RCC 7860 (cell line): ENCODE measurements around the gene IZUMO3.
"Not testable (repeated sequence)": the region's sequence is repeated elsewhere in the genome, so short reads cannot be mapped to it uniquely, and the experiment has no call there.

Source experiments
- DNase-seq: peaks from one replicate; pipeline ENCODE4 v3.0.0-alpha.2; 2015; ENCODE audit warnings: low spot score
- FAIRE-seq: peaks from 2 replicates; lab custom pipeline; 2012; peaks lifted over from hg19 to GRCh38; lab: Jason Lieb, UNC

IZUMO3 gene, protein sequence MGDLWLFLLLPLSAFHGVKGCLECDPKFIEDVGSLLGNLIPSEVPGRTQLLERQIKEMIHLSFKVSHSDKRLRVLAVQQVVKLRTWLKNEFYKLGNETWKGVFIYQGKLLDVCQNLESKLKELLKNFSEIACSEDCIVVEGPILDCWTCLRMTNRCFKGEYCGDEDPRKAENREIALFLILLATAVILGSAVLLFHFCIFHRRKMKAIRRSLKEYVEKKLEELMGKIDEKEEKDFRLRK

DNA sequence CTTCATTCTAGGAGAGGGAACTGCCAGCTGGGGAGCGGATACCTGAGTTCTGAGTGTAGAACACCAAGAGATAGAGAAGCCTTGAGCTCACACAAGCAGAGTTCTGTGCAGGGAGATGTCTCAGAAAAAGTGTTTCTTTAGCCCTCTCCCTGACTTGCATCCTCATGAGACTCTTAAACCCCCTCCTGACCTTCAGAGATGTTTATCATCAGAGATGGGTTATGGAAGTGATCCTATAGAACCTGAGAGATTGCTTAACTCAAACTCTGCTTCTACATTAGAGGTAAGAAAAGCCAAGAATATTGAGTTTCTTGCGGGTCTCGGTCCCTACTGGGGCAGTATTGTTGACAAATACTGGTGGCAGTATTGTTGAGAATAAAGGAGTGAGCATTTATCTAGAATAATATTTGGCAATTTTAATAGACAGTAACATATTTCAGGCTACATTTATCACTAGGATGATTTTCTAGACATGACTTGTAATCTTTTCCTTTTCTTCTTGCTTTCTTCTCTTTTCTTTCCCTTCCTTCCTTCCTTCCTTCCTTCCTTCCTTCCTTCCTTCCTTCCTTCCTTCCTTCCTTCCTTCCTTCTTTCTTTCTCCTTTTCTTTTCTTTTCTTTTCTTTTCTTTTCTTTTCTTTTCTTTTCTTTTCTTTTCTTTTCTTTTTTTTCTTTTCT, at the start of gene IZUMO3:
TSS of gene IZUMO3 (minus strand) at position 51 of the 676 bp plus-strand sequence. CDS start 248 bp downstream, outside the sequence.
- FAIRE-seq (no peak), DNase-seq (no peak)

DNA sequence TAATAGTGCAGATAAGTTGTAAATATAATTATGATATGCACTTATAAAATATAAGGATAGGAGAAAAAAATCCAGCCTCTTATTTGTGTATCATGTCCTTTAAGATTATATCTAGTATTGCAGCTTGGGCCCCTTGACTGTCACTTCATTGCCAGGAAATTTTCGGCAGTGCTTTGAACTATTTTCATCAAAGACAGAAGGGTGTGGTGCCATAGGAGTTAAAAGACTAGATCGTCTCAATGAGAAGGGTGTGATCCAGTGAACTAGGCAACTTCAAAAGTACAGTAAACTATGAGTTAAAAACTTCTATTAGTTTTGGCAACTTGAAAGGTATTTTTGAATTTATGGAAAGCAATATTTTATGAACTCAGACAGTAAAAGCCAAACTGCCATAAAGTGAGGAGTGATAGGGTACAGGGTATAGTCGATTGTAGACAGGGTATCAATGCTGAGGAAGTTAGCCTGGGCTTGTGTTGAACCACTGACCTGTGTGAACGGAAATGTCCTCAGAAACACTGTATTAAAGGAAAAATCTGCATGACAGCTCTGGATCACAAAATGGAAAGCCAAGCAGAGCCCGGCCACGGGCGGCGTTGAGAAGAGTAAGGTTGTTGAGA, 48.6 kb upstream of the IZUMO3 start:
- FAIRE-seq (no peak), DNase-seq (no peak)

DNA sequence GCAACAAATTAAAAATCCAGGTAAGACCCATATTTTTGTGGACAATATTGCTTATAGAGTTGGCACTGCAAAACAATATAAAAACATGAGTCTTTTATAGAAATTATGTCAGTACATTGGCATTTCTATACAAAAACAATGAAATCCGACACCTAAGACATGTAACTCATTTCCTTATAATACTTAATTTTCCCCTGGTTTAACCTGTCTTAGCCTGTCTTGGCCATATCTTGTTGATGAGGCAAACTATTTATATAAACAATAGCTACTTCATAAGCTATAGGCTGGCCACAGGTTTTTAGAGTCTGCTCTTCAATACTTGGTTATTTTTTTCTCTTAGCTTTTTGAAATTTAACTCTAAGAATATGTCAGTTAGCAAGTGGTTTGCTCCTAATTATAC, 44.7 kb upstream of the IZUMO3 start:
- DNase-seq (no peak), FAIRE-seq (no peak)

DNA sequence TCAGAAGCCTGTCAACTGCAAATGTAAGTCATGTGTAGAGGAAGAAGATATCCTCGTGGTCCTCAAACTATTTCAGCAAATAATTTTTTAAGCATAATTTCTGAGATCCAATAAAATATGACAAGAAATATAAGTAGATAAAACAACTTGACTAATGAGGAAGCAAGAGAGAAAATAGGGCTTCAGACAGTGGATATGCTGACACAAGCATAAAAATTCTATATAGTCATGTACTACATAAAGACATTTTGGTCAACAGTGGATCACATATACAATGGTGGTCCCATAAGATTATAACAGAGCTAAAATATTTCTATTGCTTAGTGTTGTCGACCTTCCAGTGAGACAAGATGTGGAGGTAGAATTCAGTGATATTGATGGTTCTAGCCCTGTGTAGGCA, 42.2 kb upstream of the IZUMO3 start:
- FAIRE-seq (no peak), DNase-seq (no peak)

DNA sequence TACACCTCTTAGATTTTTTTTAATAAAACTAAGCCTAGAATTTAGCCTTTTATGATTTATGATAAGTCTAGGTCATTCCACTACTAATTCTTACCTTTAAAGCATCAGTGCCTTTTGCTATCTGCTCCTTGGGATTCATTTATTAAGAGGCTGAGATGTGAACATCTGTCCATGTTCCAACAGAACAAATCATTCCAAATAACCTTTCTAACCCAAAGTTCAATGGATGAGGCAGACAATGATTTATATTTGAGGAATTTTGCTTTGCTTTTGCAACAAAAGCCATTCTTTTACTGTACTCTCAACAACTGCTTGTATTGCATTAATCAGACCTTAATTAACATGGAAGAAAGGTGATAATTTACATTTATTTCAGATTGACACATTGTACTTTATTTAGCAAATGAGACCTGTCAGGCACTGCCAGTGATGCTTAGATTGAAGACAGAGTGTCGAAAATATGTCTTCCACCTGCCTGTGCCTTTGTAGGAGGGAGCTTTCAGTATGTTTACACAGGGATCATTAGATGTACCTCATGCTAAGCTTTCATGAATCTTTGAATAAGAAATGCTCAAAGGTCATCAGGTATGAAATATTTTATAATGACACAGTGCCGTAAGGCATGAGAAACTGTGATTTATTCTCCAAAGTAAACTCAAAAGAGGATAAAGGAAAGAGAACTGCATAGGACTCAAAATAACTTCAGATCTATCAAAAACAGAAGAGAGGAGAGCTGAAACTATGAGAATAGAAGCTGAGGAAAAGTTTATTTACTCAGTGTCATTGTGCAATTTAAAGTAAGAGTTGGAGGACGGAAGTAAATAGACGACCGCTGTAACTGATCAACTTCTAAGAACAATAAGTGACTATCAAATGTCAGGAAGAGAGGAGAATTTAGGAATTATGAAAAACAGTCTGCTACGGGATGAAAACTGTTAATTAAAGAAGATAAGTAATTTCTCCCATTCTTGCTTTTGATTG, 36.7 kb upstream of the IZUMO3 start:
- no peak for FAIRE-seq
- DNase-seq: no peak

DNA sequence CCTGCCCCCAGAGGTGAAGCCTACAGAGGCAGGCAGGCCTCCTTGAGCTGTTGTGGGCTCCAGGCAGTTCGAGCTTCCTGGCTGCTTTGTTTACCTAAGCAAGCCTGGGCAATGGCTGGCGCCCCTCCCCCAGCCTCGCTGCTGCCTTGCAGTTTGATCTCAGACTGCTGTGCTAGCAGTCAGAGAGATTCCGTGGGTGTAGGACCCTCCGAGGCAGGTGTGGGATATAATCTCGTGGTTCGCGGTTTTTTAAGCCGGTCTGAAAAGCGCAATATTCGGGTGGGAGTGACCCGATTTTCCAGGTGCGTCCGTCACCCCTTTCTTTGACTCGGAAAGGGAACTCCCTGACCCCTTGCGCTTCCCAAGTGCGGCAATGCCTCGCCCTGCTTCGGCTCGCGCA, 34.3 kb upstream of the IZUMO3 start:
- DNase-seq, FAIRE-seq: not testable (repeated sequence)

DNA sequence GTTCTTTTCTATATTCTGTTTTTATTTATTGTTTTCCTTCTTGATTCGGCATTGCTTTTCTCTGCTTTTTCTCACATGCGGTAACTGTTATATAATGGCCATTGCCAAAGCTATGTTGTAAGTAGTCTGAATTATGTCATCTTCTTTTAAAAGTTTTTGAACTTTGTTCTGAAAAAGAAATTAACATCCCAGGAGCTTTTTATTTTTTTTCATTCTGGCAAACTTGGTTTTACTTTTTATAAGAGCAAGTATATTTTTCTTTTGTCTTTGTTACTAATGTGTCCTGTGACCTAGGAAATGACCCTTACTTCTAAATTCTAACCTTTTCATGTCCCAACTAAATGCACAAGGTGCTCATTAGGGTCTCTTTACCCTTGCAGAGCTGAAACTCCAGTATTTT, 26.7 kb upstream of the IZUMO3 start:
- no peak for DNase-seq
- no peak for FAIRE-seq

DNA sequence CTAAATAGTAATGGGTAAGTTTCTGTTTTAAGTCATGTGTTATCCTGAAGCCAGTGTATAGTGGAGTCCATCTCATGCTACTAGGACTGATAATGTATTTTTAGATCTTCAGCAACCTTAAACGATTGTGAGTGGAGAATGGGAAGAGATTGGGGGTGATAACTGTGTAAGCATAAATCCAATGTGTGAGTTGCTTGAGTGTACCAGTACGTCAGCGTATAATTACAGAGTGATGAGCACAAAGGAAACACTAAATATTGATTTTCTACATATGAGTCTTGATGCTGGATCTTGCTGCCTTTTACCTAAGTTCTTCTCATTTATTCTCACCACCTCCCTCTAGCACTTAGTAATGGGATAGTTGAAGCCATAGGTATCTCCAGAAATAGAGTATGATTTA, 16.3 kb upstream of the IZUMO3 start:
- DNase-seq (no peak), FAIRE-seq (no peak)

DNA sequence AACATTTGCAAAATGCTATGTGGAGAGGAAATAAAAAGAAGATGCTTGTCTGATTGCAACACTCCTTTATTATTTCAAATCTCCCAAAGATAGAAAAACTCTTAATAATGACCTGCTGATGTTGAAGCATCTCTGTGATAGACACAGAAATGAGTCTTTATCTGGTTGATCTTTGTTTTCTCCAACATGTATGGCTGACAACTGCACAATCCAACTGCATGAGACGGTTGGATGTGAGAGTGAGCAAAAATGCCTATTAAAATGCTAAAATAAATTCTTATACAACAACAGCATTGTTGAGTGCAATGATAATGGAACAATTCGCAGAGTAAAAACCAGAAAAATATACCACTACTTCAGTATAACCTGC, 7.5 kb upstream of the IZUMO3 start:
- no peak for DNase-seq

DNA sequence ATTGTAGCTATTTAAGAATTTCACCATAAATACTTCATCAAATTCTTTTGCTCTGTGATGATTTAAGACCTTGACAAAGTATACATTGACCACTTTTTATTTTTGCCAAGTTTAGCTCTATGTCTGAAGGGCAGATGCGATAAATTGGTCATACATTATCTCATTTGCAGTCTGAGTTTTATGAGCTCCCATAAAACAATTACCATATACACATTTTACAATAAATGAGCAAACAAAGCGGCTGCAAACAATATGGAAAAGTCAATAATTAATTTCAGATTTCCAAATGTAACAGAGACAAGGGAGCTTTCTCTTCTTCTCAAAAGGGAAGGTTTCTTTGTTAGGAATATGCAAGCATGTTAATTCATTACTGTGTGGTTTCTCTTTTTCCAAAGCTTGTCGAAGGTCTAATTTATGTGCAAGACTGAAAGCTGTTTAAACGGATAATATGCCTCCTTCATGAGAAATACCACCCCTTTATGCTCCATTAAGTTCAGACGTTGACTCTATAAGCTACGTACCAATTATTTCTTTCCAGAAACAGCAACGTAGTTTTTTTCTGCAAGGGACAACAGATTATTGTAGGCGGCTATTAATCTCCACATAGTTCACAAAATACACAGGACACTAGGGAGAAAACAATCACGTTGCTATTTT, 7.0 kb upstream of the IZUMO3 start:
- FAIRE-seq (no peak), DNase-seq (no peak)

More for the DNA sequence above, 7.5 kb upstream of the IZUMO3 start:
- FAIRE-seq: no peak

DNA sequence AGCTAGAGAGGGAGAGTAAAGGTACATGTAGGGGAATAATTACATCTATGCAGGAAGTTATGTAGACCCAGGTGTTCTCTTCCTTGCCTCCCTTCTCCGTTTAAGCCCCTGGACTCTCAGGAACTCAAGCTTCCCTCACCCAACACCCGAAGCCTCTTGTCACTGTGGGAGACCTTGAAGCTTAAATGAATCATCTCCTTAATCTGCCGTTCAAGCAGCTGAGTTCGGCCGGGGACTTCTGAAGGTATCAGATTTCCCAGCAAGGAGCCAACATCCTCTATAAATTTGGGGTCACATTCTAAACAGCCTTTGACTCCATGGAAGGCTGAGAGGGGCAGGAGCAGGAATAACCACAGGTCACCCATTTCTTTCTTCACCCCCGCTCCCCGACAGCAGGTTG, 412 bp downstream of the IZUMO3 start:
- no peak for FAIRE-seq
- DNase-seq: no peak

DNA sequence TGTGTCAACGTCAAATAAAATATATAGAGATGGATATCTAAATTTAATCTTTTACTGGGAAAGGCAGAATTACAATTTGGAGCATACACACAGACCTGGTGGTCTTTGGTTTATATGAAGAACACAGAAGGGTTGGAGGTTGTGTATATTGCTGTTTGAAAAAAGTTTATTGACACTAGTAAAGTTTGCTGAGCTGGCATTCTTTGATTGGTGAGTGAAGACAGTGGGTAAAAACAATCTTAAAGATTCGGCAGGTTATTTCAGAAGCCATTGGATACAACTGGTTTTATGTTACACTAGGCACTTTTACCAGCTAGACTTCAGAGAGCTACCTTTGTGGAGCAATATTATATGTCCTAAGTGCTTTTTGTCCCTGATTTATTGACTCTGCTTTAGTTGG, 27.2 kb downstream of the IZUMO3 start:
- no peak for DNase-seq
- no peak for FAIRE-seq

DNA sequence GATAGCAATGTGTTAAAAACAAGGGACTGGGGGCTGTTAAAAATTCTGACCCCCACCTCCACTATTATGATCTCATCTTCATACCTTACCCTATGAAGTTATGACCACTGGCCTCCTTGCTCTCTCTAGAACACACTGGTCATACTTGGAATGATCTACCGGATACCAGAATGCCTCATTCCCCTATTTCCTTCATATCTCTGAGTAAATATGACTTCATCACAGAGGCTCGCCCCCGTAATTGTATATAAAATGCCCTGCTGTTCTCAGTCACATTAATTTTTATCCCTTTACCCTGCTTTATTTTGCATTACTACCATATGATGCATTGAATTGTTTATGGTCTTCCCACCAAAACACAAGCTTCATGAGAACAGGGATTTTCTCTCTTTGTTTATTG, 29.2 kb downstream of the IZUMO3 start:
- FAIRE-seq: no peak
- no peak for DNase-seq

DNA sequence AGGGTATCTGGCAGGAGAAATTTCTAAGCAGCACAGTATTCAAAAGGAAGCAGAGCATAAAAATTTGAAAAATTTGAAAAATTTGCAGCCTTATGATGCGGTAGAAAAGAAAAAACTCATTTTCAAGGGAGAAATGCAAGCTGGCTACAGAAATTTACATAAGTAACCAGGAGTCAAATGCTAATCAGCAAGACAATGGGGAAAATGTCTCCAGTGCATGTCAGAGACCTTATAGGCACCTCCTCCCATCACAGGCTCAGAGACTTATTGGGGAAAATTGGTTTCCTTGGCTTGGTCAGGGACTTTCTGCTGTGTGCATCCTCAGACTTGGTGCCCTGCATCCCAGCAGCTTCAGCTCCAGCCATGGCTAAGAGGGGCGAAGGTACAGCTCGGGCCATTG, 35.8 kb downstream of the IZUMO3 start:
- DNase-seq: no peak

DNA sequence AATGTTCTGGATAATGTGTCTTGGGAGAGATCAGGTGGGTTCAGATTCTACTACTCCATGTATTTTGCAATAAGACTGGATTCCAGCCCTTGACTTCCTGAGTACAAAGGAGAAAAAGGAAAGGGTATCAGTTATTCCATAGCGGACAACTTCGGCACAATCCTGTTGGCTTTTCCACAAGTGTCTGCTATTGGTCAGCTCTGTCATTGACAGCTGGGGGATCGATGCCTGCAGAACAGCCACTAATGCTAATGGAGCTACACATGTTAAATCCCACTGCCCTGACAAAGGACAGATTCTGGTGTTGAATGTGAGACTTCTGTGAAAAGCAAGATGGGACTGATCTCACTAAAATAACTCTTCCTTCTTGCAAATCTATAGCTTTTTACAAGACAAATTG, 41.2 kb downstream of the IZUMO3 start:
- FAIRE-seq (no peak), DNase-seq (no peak)

More for the DNA sequence above, 35.8 kb downstream of the IZUMO3 start:
- no peak for FAIRE-seq

DNA sequence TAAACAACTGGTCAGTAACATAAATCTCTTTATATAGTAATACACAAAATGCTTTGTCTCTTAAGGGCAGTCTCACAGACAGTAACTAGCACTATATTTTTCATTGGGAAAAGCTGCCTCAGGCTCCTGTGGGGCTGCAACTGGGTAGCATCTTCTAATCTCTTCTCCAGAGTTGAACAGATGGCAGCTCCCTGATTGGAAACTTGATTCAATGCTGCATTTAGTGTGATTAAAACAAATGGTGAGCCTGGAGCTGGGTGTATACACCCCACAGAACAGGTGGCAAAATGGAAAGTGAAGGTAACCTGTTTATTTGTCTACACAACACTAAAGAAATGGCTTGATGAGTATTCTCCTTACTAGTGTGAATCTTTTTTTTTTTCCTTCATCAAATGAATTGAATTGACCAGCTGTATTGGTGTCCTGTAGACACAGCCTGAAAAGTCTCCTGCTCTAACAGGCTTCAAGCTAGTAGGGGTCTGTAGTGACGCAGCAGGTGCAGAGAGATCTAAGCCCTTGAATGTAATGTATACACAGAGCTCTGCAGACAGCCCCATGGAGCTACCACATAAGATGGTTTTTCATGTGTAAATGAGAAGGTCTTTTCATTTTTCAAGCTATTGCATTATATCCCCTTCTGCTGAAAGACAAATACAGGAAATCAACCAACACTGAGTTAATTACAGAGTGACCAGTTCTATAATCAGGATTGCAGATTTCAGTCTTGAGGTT, 43.3 kb downstream of the IZUMO3 start:
- DNase-seq (no peak), FAIRE-seq (no peak)

DNA sequence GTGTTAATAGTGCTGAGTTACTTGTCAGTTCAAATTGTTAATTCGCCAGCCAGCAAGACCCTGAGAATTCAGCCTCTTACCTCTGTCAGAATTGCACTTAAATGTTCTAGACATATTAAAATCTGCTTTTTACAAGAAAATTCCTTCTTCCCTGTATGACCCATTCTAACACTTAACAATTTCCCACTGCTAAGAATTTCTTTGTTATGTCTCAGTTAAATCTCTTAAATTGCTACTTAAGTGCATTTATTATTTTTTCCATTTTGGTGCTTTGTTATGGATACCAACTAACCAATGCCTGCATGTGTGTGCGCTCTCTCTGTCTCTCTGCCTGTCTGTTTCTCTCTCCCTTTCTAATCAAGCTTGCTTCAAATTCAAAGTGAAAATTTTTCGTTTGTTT, 44.9 kb downstream of the IZUMO3 start:
- no peak for FAIRE-seq
- no peak for DNase-seq

DNA sequence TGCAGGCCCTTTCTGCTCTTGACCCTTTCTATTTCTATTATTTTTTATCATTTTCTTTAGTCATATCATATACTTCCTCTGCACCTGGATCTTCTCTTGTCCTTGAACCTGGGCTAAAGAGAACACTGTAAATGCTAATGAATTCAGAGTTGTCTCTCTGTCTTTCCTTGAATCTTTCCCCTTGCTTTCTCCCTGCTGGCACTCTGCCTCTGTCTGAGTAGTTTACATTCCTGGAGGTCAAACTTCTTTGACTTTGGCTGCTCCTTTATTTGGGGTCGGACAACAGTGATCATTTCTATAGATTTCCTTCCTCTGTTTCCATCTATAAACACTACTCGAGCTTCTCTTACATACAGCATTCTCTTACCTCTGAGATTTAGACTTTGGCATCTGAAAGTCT, 47.1 kb downstream of the IZUMO3 start:
- DNase-seq (no peak), FAIRE-seq (no peak)

DNA sequence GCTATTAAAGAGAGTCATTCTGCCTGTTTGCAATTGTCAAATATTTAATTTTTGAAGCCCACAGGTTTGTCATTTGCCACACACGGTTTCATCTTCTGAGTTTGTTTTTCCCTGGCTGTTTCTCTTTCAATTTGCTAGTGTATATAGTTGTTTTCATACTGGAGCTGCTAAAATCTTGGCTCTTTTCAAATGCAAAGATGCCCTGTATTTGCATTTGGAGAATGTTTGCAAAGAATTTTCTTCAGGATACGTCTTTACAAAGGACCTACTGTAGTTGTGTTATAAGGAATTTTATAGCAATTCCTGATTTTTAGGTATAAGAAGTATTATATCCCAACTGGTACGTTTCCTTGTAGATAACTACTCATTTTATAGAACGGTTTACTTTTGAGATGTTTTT, 48.0 kb downstream of the IZUMO3 start:
- DNase-seq (no peak), FAIRE-seq (no peak)
